ENCODE data around the gene CHIA. TPM values are rescaled to one million over a fixed set of nuclear protein-coding genes. Genes with fewer than 3 reads are reported as not detected.
"Not testable (repeated sequence)": the region's sequence is repeated elsewhere in the genome, so short reads cannot be mapped to it uniquely, and the experiment has no call there.

CHIA gene
- total RNA-seq, 1 experiment from 2014 or later: not detected

DNA sequence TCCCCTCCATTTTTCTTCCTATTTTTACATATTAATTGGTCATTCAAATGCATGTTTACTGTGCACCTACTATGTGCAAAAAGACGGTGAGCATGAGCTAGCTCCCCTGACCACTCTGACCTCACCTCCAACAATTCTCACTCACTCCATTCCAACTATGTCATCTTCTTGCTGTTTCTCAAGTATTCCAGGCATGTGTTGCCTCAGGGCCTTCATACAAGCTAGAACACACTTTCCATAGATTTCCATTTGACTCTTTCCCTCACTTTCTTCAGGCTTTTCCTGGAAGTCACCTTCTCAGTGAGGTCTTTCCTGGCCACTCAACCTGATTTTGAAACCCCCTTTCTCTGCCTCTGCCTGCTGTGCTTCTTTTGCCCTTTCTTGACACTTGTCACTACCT, 32.6 kb downstream of the CHIA start:
- Histone ChIP-seq H3K9me3 (no peaks in the 10 kb centered on the region), H3K27me3 (replicated peaks; ENCODE audit: control insufficient read depth, insufficient read depth, low read length) (no peaks in the 10 kb centered on the region), H3K4me1 (no peaks in the 10 kb centered on the region), H3K36me3 (ENCODE audit: control insufficient read depth, insufficient read depth, low read length) (no peaks in the 10 kb centered on the region), H3K4me3 (ENCODE audit: low read depth, low read length) (no peak overlapping the region)
- no peaks in the 10 kb centered on the region for H3K9me3 Mint-ChIP-seq (ENCODE audit: unreplicated experiment)
- no peak overlapping the region for H3K27ac Mint-ChIP-seq (ENCODE audit: unreplicated experiment)
- H3K4me1 Mint-ChIP-seq (ENCODE audit: low read depth, unreplicated experiment): peaks cover 9% of the 10 kb centered on the region
- H3K4me3 Mint-ChIP-seq (ENCODE audit: unreplicated experiment): no peak overlapping the region
- BruUV-seq (replicated peaks): no TSS peak
- no peaks in the 10 kb centered on the region for H3K27me3 Mint-ChIP-seq (ENCODE audit: insufficient read depth, unreplicated experiment)
- TF ChIP-seq CTCF (IDR thresholded peaks at IDR 0.05; ENCODE audit: insufficient read depth in 1 of 2, low read depth in 1 of 2, low read length in 1 of 2, severe bottlenecking in 1 of 2, unreplicated experiment in 1 of 2): no peak
- peak in 1 of 2 experiments; percentile 2 for DNase-seq
- CTCF ChIA-PET: no interaction called here
- intact Hi-C loops (cut with micrococcal nuclease; ENCODE audit: unreplicated experiment): no loop called here
- POLR2A ChIA-PET: no interaction called here
- no peaks in the 10 kb centered on the region for H3K36me3 Mint-ChIP-seq (ENCODE audit: insufficient read depth, unreplicated experiment)

GRCh38 chr1:111332190-111332589, 41.5 kb downstream of the CHIA start:
- no peaks in the 10 kb centered on the region for H3K36me3 ChIP-seq (ENCODE audit: control insufficient read depth, insufficient read depth, low read length)
- no peak overlapping the region for H3K4me3 Mint-ChIP-seq (ENCODE audit: unreplicated experiment)
- ChIA-PET CTCF (no interaction called here), POLR2A (no interaction called here)
- no peak for TF ChIP-seq CTCF (IDR thresholded peaks at IDR 0.05; ENCODE audit: insufficient read depth in 1 of 2, low read depth in 1 of 2, low read length in 1 of 2, severe bottlenecking in 1 of 2, unreplicated experiment in 1 of 2)
- H3K9me3 Mint-ChIP-seq (ENCODE audit: unreplicated experiment): peaks cover 18% of the 10 kb centered on the region
- DNase-seq: no peak
- H3K4me1 Mint-ChIP-seq (ENCODE audit: low read depth, unreplicated experiment): no peaks in the 10 kb centered on the region
- no peaks in the 10 kb centered on the region for H3K9me3 ChIP-seq
- H3K4me3 ChIP-seq (ENCODE audit: low read depth, low read length): no peak overlapping the region
- no peaks in the 10 kb centered on the region for H3K27me3 Mint-ChIP-seq (ENCODE audit: insufficient read depth, unreplicated experiment)
- H3K4me1 ChIP-seq: no peaks in the 10 kb centered on the region
- intact Hi-C loops (cut with micrococcal nuclease; ENCODE audit: unreplicated experiment): loop anchor here (5.0 to 10.0 kb wide), 2 partner anchors 130 to 297 kb away; partner anchors contain the start of gene DENND2D
- H3K36me3 Mint-ChIP-seq (ENCODE audit: insufficient read depth, unreplicated experiment): no peaks in the 10 kb centered on the region
- no peak overlapping the region for H3K27ac Mint-ChIP-seq (ENCODE audit: unreplicated experiment)
- no peaks in the 10 kb centered on the region for H3K27me3 ChIP-seq (replicated peaks; ENCODE audit: control insufficient read depth, insufficient read depth, low read length)
- BruUV-seq (replicated peaks): no TSS peak

DNA sequence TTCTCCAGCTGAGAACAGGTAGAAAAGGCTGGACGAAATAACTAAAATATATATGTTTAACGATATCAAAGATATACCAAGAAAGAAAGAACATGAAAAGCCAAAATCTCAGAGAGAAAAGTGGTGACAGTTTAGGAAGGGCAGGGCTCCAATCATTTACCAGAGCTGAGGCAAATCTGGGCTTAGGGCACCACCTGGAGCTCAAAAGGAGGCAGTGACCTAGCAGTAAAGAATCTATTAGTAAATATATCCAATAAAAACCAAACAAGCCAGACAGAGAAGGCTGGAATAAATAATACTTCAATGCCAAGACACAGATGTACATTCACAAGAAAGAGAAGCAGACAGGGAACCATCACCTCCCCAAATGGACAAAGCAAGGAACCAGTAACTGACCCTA, 43.5 kb downstream of the CHIA start:
- peak in 1 of 2 experiments; percentile 40 for DNase-seq
- H3K4me3 Mint-ChIP-seq (ENCODE audit: unreplicated experiment): no peak overlapping the region

GRCh38 chr1:111335214-111335877, 44.7 kb downstream of the CHIA start:
- H3K27me3 ChIP-seq (replicated peaks; ENCODE audit: control insufficient read depth, insufficient read depth, low read length); H3K4me1 Mint-ChIP-seq (ENCODE audit: low read depth, unreplicated experiment); POLR2A ChIA-PET; BruUV-seq (replicated peaks); H3K9me3 ChIP-seq; H3K36me3 Mint-ChIP-seq (ENCODE audit: insufficient read depth, unreplicated experiment); H3K4me3 ChIP-seq (ENCODE audit: low read depth, low read length); CTCF ChIA-PET; H3K4me1 ChIP-seq; H3K4me3 Mint-ChIP-seq (ENCODE audit: unreplicated experiment); H3K27me3 Mint-ChIP-seq (ENCODE audit: insufficient read depth, unreplicated experiment); H3K27ac Mint-ChIP-seq (ENCODE audit: unreplicated experiment); H3K36me3 ChIP-seq (ENCODE audit: control insufficient read depth, insufficient read depth, low read length); DNase-seq: not testable (repeated sequence)
- H3K9me3 Mint-ChIP-seq (ENCODE audit: unreplicated experiment): peaks cover 18% of the 10 kb centered on the region
- intact Hi-C loops (cut with micrococcal nuclease; ENCODE audit: unreplicated experiment): loop anchor here (10.0 kb wide), 1 partner anchor 301 kb away; no protein-coding TSS in a partner anchor

More for the DNA sequence above, 43.5 kb downstream of the CHIA start:
- H3K27me3 ChIP-seq (replicated peaks; ENCODE audit: control insufficient read depth, insufficient read depth, low read length): no peaks in the 10 kb centered on the region
- H3K27me3 Mint-ChIP-seq (ENCODE audit: insufficient read depth, unreplicated experiment): no peaks in the 10 kb centered on the region
- peaks cover 18% of the 10 kb centered on the region for H3K9me3 Mint-ChIP-seq (ENCODE audit: unreplicated experiment)
- no peak overlapping the region for H3K27ac Mint-ChIP-seq (ENCODE audit: unreplicated experiment)
- no TSS peak for BruUV-seq (replicated peaks)
- peak; percentile 42 to 62 for TF ChIP-seq CTCF (IDR thresholded peaks at IDR 0.05; ENCODE audit: insufficient read depth in 1 of 2, low read depth in 1 of 2, low read length in 1 of 2, severe bottlenecking in 1 of 2, unreplicated experiment in 1 of 2)
- intact Hi-C loops (cut with micrococcal nuclease; ENCODE audit: unreplicated experiment): loop anchor here (1.0 to 10.0 kb wide), 3 partner anchors 111 to 299 kb away; partner anchors contain the start of gene DENND2D
- ChIA-PET CTCF (interaction anchor here (1.0 to 1.7 kb wide), 3 partner anchors 111 to 115 kb away, joined by 3 to 7 read pairs (median 4); no protein-coding TSS in a partner anchor), POLR2A (no interaction called here)
- H3K36me3 Mint-ChIP-seq (ENCODE audit: insufficient read depth, unreplicated experiment): no peaks in the 10 kb centered on the region
- no peak overlapping the region for H3K4me3 ChIP-seq (ENCODE audit: low read depth, low read length)
- no peaks in the 10 kb centered on the region for H3K4me1 Mint-ChIP-seq (ENCODE audit: low read depth, unreplicated experiment)
- no peaks in the 10 kb centered on the region for H3K36me3 ChIP-seq (ENCODE audit: control insufficient read depth, insufficient read depth, low read length)
- no peaks in the 10 kb centered on the region for H3K9me3 ChIP-seq
- no peaks in the 10 kb centered on the region for H3K4me1 ChIP-seq

GRCh38 chr1:111338849-111339248, 48.2 kb downstream of the CHIA start:
- intact Hi-C loops (cut with micrococcal nuclease; ENCODE audit: unreplicated experiment): loop anchor here (10.0 kb wide), 1 partner anchor 304 kb away; no protein-coding TSS in a partner anchor
- H3K4me3 Mint-ChIP-seq (ENCODE audit: unreplicated experiment); H3K36me3 ChIP-seq (ENCODE audit: control insufficient read depth, insufficient read depth, low read length); H3K9me3 Mint-ChIP-seq (ENCODE audit: unreplicated experiment); H3K27ac Mint-ChIP-seq (ENCODE audit: unreplicated experiment); H3K4me1 Mint-ChIP-seq (ENCODE audit: low read depth, unreplicated experiment); DNase-seq; H3K9me3 ChIP-seq; POLR2A ChIA-PET; H3K4me1 ChIP-seq; H3K27me3 ChIP-seq (replicated peaks; ENCODE audit: control insufficient read depth, insufficient read depth, low read length); H3K4me3 ChIP-seq (ENCODE audit: low read depth, low read length); BruUV-seq (replicated peaks); CTCF ChIA-PET; H3K36me3 Mint-ChIP-seq (ENCODE audit: insufficient read depth, unreplicated experiment); H3K27me3 Mint-ChIP-seq (ENCODE audit: insufficient read depth, unreplicated experiment): not testable (repeated sequence)
